ENCODE measurements around the gene PDIK1L. TPM values are rescaled to one million over a fixed set of nuclear protein-coding genes. Genes with fewer than 3 reads are reported as not detected.
"Not testable (repeated sequence)": the region's sequence is repeated elsewhere in the genome, so short reads cannot be mapped to it uniquely, and the experiment has no call there.

The PDIK1L gene
- total and polyA plus RNA-seq, 7 experiments from 2014 or later, result 4.7 to 29.6 (median 10.9) TPM

DNA sequence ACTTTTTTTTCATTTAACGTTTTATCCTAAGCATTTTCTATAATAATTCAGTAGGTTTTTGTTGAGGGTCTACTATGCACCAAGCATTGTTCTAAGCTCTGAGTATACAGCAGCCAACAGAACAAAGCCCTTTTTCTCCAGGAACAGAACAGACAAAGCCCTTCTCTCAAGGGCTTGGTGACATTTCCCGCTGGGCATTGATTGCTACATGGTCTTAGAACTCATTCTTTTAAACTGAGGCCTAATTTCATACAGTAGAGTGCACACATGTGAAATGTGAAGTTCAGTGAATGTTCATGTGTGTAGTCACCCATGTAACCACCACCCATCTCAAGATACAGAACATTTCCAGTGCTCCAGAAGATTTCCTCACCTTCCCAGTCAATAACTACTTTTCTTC, 15.2 kb upstream of the PDIK1L start:
- ATAC-seq (no peak), DNase-seq (no peak)
- Mint-ChIP-seq H3K27ac (no peak overlapping the region), H3K27me3 (peaks cover 0 to 32% (median 5%) of the 10 kb centered on the region in 5 donors), H3K4me1 (peaks cover 0 to 6% (median 0%) of the 10 kb centered on the region in 7 donors), H3K4me3 (no peak overlapping the region), H3K9me3 (no peaks in the 10 kb centered on the region), H3K36me3 (no peaks in the 10 kb centered on the region)
- Histone ChIP-seq H3K27ac (ENCODE audit: low read depth, low read length) (no peak overlapping the region), H3K36me3 (ENCODE audit: control insufficient read depth in 2 of 3, insufficient read depth in 3 of 3, low read length in 3 of 3) (no peaks in the 10 kb centered on the region), H3K4me1 (ENCODE audit: control insufficient read depth in 2 of 2, insufficient read depth in 2 of 2, low read length in 2 of 2) (no peaks in the 10 kb centered on the region), H3K9me3 (ENCODE audit: control insufficient read depth in 2 of 3, low read length in 3 of 3) (no peaks in the 10 kb centered on the region), H3K4me3 (ENCODE audit: low read length) (no peak overlapping the region), H3K27me3 (ENCODE audit: control insufficient read depth in 2 of 2, insufficient read depth in 2 of 2, low read length in 2 of 2) (no peaks in the 10 kb centered on the region)
- ChIA-PET CTCF (interaction anchor here (1.6 kb wide), 1 partner anchor 49 kb away, joined by 6 read pairs; no protein-coding TSS in a partner anchor), POLR2A (no interaction called here)
- intact Hi-C loops (cut with micrococcal nuclease), result no loop called here

DNA sequence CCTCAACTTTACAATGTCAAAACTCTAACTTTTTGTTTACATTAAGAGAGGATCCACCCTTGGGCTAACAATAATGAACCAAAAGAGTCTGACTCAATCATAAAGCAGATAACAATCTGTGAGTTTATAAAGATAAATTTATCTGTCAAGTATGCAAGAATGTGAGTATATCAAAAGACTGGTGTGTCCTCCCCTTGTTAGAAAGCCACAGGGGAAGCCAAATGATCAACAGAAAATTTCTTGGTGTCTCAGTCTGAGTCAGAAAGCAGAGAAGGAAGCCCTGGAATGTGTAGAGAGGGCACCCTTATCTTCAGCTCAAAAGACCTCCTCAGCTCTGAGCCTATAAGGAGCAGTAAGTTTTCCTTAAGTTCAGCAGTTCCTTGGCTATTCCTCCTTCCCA, 13.9 kb upstream of the PDIK1L start:
- intact Hi-C loops (cut with micrococcal nuclease), result no loop called here
- no peak for DNase-seq
- H3K36me3 Mint-ChIP-seq, result no peaks in the 10 kb centered on the region
- peaks cover 0 to 6% (median 0%) of the 10 kb centered on the region in 7 donors for H3K4me1 Mint-ChIP-seq
- peaks cover 0 to 30% (median 0%) of the 10 kb centered on the region in 5 donors for H3K27me3 Mint-ChIP-seq
- H3K9me3 Mint-ChIP-seq, result no peaks in the 10 kb centered on the region
- Histone ChIP-seq H3K27ac (ENCODE audit: low read depth, low read length) (no peak overlapping the region), H3K27me3 (ENCODE audit: control insufficient read depth in 2 of 2, insufficient read depth in 2 of 2, low read length in 2 of 2) (no peaks in the 10 kb centered on the region), H3K4me3 (ENCODE audit: low read length) (no peak overlapping the region), H3K4me1 (ENCODE audit: control insufficient read depth in 2 of 2, insufficient read depth in 2 of 2, low read length in 2 of 2) (no peaks in the 10 kb centered on the region), H3K9me3 (ENCODE audit: control insufficient read depth in 2 of 3, low read length in 3 of 3) (no peaks in the 10 kb centered on the region), H3K36me3 (ENCODE audit: control insufficient read depth in 2 of 3, insufficient read depth in 3 of 3, low read length in 3 of 3) (no peaks in the 10 kb centered on the region)
- ATAC-seq, result no peak
- POLR2A ChIA-PET, result no interaction called here
- CTCF ChIA-PET, result interaction anchor here (1.3 to 1.6 kb wide), 2 partner anchors 46 to 47 kb away, joined by 3 to 6 read pairs; no protein-coding TSS in a partner anchor
- H3K27ac Mint-ChIP-seq, result no peak overlapping the region
- no peak overlapping the region for H3K4me3 Mint-ChIP-seq

DNA sequence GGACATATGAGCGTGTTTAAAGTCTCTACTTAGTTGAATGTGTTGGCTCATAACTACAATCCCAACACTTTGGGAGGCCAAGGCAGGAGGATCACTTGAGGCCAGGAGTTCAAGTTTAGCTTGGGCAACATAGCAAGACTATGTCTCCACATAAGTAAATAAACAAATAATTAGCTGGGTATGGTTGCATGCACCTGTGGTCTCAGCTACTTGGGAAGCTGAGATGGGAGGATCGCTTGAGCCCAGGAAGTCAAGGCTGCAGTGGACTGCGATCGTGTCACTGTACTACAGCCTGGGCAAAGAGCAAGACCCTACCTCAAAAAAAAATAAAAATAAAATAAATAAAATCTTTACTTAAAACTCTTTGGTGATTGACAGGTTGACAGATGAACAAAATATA, 13.0 kb upstream of the PDIK1L start:
- H3K9me3 ChIP-seq (ENCODE audit: control insufficient read depth in 2 of 3, low read length in 3 of 3), result no peaks in the 10 kb centered on the region
- H3K4me1 ChIP-seq (ENCODE audit: control insufficient read depth in 2 of 2, insufficient read depth in 2 of 2, low read length in 2 of 2), result no peaks in the 10 kb centered on the region
- no peaks in the 10 kb centered on the region for H3K36me3 Mint-ChIP-seq
- DNase-seq (no peak), ATAC-seq (no peak)
- H3K4me3 Mint-ChIP-seq, result no peak overlapping the region
- POLR2A ChIA-PET, result no interaction called here
- H3K4me3 ChIP-seq (ENCODE audit: low read length), result no peak overlapping the region
- intact Hi-C loops (cut with micrococcal nuclease), result no loop called here
- H3K27ac ChIP-seq (ENCODE audit: low read depth, low read length), result no peak overlapping the region
- H3K27ac Mint-ChIP-seq, result no peak overlapping the region
- peaks cover 0 to 28% (median 0%) of the 10 kb centered on the region in 5 donors for H3K27me3 Mint-ChIP-seq
- no peaks in the 10 kb centered on the region for H3K27me3 ChIP-seq (ENCODE audit: control insufficient read depth in 2 of 2, insufficient read depth in 2 of 2, low read length in 2 of 2)
- H3K9me3 Mint-ChIP-seq, result no peaks in the 10 kb centered on the region
- CTCF ChIA-PET, result interaction anchor here (1.3 kb wide), 1 partner anchor 45 kb away, joined by 3 read pairs; no protein-coding TSS in a partner anchor
- H3K4me1 Mint-ChIP-seq, result peaks cover 0 to 6% (median 0%) of the 10 kb centered on the region in 7 donors
- H3K36me3 ChIP-seq (ENCODE audit: control insufficient read depth in 2 of 3, insufficient read depth in 3 of 3, low read length in 3 of 3), result no peaks in the 10 kb centered on the region

DNA sequence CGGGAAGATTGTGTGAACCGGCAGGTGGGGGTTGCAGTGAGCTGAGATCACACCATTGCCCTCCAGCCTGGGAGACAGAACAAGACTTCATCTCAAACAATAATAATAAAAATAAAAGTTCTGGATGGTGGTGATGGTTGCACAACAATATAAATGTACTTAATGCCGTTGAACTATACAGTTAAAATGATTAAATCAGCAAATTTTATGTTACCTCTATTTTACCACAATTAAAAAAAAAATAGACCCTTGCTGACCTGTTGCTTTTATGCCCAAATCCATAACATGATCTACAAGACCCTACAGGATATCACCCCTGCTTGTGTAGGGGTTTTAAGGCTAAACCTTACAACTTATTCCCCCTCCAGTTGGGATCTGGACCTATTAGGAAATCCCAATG, 11.8 kb upstream of the PDIK1L start:
- POLR2A ChIA-PET, result no interaction called here
- no peaks in the 10 kb centered on the region for H3K36me3 ChIP-seq (ENCODE audit: control insufficient read depth in 2 of 3, insufficient read depth in 3 of 3, low read length in 3 of 3)
- no peak overlapping the region for H3K27ac ChIP-seq (ENCODE audit: low read depth, low read length)
- no peaks in the 10 kb centered on the region for H3K27me3 ChIP-seq (ENCODE audit: control insufficient read depth in 2 of 2, insufficient read depth in 2 of 2, low read length in 2 of 2)
- CTCF ChIA-PET, result interaction anchor here (1.1 kb wide), 1 partner anchor 45 kb away, joined by 11 read pairs; no protein-coding TSS in a partner anchor
- intact Hi-C loops (cut with micrococcal nuclease), result loop anchor here in 1 of 2 donors (10.0 kb wide), 1 partner anchor 315 kb away; the partner anchor contains the start of gene LIN28A
- no peaks in the 10 kb centered on the region for H3K9me3 Mint-ChIP-seq
- peaks cover 0 to 28% (median 0%) of the 10 kb centered on the region in 5 donors for H3K27me3 Mint-ChIP-seq
- H3K36me3 Mint-ChIP-seq, result no peaks in the 10 kb centered on the region
- H3K4me3 Mint-ChIP-seq, result no peak overlapping the region
- peaks cover 0 to 8% (median under 1%) of the 10 kb centered on the region in 7 donors for H3K4me1 Mint-ChIP-seq
- no peak for ATAC-seq
- H3K4me1 ChIP-seq (ENCODE audit: control insufficient read depth in 2 of 2, insufficient read depth in 2 of 2, low read length in 2 of 2), result no peaks in the 10 kb centered on the region
- no peak overlapping the region for H3K27ac Mint-ChIP-seq
- H3K4me3 ChIP-seq (ENCODE audit: low read length), result no peak overlapping the region
- DNase-seq, result no peak
- no peaks in the 10 kb centered on the region for H3K9me3 ChIP-seq (ENCODE audit: control insufficient read depth in 2 of 3, low read length in 3 of 3)

DNA sequence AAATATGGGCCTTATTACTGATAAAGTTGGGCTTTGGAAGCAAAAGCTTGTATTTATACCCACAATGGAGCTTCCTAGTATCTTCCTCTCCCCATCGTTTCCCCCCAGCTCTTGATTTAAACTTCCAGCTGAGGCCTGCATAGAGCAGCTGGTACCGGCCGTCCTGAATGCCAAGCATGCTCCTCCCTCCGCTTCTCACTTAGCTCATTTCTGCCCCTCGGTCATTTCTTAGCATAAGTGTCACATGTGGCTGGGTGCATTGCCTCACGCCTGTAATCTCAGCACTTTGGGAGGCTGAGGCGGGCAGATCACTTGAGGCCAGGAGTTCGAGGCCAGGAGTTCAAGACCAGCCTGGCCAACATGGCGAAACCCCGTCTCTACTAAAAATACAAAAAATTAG, 11.4 kb upstream of the PDIK1L start:
- not testable (repeated sequence) for H3K27ac ChIP-seq (ENCODE audit: low read depth, low read length)

DNA sequence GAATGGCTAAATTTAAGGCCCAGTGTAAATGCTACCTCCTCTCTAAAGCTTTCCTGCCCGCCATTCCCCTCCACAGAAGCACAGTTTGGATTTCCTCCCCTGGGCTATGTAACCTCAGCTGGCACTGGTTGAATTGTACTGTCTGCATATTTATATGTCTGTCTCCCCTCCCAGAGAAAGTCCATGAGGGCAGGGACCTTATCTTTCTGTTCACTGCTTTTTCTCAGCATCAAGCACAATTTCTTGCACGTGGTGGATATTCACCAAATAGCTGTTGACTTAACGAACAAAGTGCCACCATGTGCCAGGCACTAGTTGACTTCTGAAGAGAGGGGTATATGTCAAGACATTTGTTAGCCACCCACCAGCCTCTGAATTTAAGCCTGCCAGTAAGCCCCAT, 9.5 kb upstream of the PDIK1L start:
- Mint-ChIP-seq H3K4me3 (no peak overlapping the region), H3K9me3 (no peaks in the 10 kb centered on the region), H3K36me3 (no peaks in the 10 kb centered on the region), H3K4me1 (peaks cover 0 to 13% (median 6%) of the 10 kb centered on the region in 7 donors), H3K27ac (no peak overlapping the region), H3K27me3 (peaks cover 0 to 27% (median 0%) of the 10 kb centered on the region in 5 donors)
- ATAC-seq, result no peak
- Histone ChIP-seq H3K4me1 (ENCODE audit: control insufficient read depth in 2 of 2, insufficient read depth in 2 of 2, low read length in 2 of 2) (no peaks in the 10 kb centered on the region), H3K27me3 (ENCODE audit: control insufficient read depth in 2 of 2, insufficient read depth in 2 of 2, low read length in 2 of 2) (no peaks in the 10 kb centered on the region), H3K9me3 (ENCODE audit: control insufficient read depth in 2 of 3, low read length in 3 of 3) (no peaks in the 10 kb centered on the region), H3K27ac (ENCODE audit: low read depth, low read length) (no peak overlapping the region), H3K4me3 (ENCODE audit: low read length) (no peak overlapping the region), H3K36me3 (ENCODE audit: control insufficient read depth in 2 of 3, insufficient read depth in 3 of 3, low read length in 3 of 3) (no peaks in the 10 kb centered on the region)
- intact Hi-C loops (cut with micrococcal nuclease), result loop anchor here in 1 of 2 donors (10.0 kb wide), 1 partner anchor 313 kb away; the partner anchor contains the start of gene LIN28A
- DNase-seq, result no peak
- POLR2A ChIA-PET, result interaction anchor here (1.0 to 1.7 kb wide), 2 partner anchors 43 to 132 kb away, joined by 3 to 8 read pairs; partner anchors contain the start of gene CEP85
- CTCF ChIA-PET, result interaction anchor here (0.6 to 8.0 kb wide), 5 partner anchors 25 to 65 kb away, joined by 3 to 145 read pairs (median 7); no protein-coding TSS in a partner anchor

More for the DNA sequence above, 11.4 kb upstream of the PDIK1L start:
- DNase-seq; H3K4me1 ChIP-seq (ENCODE audit: control insufficient read depth in 2 of 2, insufficient read depth in 2 of 2, low read length in 2 of 2); H3K27ac Mint-ChIP-seq; H3K9me3 Mint-ChIP-seq; ATAC-seq; H3K4me3 Mint-ChIP-seq; H3K9me3 ChIP-seq (ENCODE audit: control insufficient read depth in 2 of 3, low read length in 3 of 3); H3K27me3 ChIP-seq (ENCODE audit: control insufficient read depth in 2 of 2, insufficient read depth in 2 of 2, low read length in 2 of 2); POLR2A ChIA-PET; H3K4me3 ChIP-seq (ENCODE audit: low read length); H3K36me3 Mint-ChIP-seq; H3K36me3 ChIP-seq (ENCODE audit: control insufficient read depth in 2 of 3, insufficient read depth in 3 of 3, low read length in 3 of 3): not testable (repeated sequence)
- peaks cover 0 to 30% (median 0%) of the 10 kb centered on the region in 5 donors for H3K27me3 Mint-ChIP-seq
- intact Hi-C loops (cut with micrococcal nuclease), result loop anchor here in 1 of 2 donors (10.0 kb wide), 1 partner anchor 315 kb away; the partner anchor contains the start of gene LIN28A
- CTCF ChIA-PET, result interaction anchor here (1.1 kb wide), 1 partner anchor 44 kb away, joined by 11 read pairs; no protein-coding TSS in a partner anchor
- peaks cover 0 to 12% (median 5%) of the 10 kb centered on the region in 7 donors for H3K4me1 Mint-ChIP-seq
